Activated CD4-positive, alpha-beta T cell treated with anti-CD3 and anti-CD28 coated beads, Interleukin-2, amount 10 ng/mL, durations not matched to agents 7 days and 5 days (primary cell): ENCODE data around the gene HOOK2. TPM values are rescaled to one million over a fixed set of nuclear protein-coding genes. Genes with fewer than 3 reads are reported as not detected.

Source experiments
- CTCF ChIA-PET: fragments of 350-600 bp; sonication (Branson Sonifier 250); formaldehyde crosslinking; loops from one replicate; lab custom pipeline; 2021; ENCODE audit warnings: antibody characterized with exemption; lab: Charles Lee
- POLR2A ChIA-PET: fragments of 350-600 bp; sonication (Branson Sonifier 250); formaldehyde crosslinking; loops from one replicate; lab custom pipeline; 2021; ENCODE audit warnings: antibody characterized with exemption; lab: Charles Lee
- DNase-seq: peaks from one replicate; pipeline ENCODE4 v3.0.0-alpha.2; 2020
- H3K27ac Mint-ChIP-seq: one replicate; pipeline ENCODE4 v1.8.0; 2021; ENCODE audit warnings: mild to moderate bottlenecking, moderate library complexity, mixed read lengths
- H3K27me3 Mint-ChIP-seq: one replicate; pipeline ENCODE4 v1.8.0; 2021; ENCODE audit warnings: mixed read lengths
- H3K36me3 Mint-ChIP-seq: one replicate; pipeline ENCODE4 v1.8.0; 2021; ENCODE audit warnings: low read depth, mixed read lengths
- H3K4me1 Mint-ChIP-seq: one replicate; pipeline ENCODE4 v1.8.0; 2021; ENCODE audit warnings: mixed read lengths
- H3K4me3 Mint-ChIP-seq: one replicate; pipeline ENCODE4 v1.8.0; 2021; ENCODE audit warnings: mild to moderate bottlenecking, moderate library complexity, mixed read lengths
- H3K9me3 Mint-ChIP-seq: one replicate; pipeline ENCODE4 v1.8.0; 2021; ENCODE audit warnings: mixed read lengths
- total RNA-seq, 2 experiments: library from RNA; stranded (reverse); gene quantifications; one replicate each; pipeline ENCODE4 v1.2.3, GENCODE V29; 2021

Gene HOOK2
- total RNA-seq, 2 experiments from 2014 or later = 13.9 to 14.0 TPM

DNA sequence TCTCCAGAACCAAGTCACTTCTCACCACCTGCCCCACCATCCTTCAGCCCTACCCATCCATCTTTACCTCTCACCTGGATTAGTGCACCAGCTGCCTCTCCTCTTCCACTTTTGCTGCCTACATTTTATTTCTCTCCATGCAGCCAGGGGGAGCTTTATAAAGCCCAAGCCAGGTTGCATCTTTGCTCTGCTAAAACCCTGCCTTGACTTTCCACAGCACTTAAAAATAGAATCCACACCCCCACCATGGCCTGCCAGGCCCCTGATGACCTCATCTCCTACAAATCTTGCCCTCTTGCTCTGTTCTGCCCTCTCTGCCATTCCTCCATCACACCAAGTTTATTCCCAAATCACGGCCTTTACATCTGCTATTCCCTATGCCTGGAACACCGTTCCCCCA is 1.8 kb downstream of the HOOK2 start:
- no peaks in the 10 kb centered on the region for H3K36me3 Mint-ChIP-seq
- DNase-seq = no peak
- H3K9me3 Mint-ChIP-seq = no peaks in the 10 kb centered on the region
- POLR2A ChIA-PET = interaction anchor here (1.0 kb wide), 1 partner anchor 18 kb away, joined by 3 read pairs; no protein-coding TSS in a partner anchor
- H3K27ac Mint-ChIP-seq = no peak overlapping the region
- CTCF ChIA-PET = interaction anchor here (1.2 to 3.4 kb wide), 5 partner anchors 13 to 29 kb away, joined by 4 to 20 read pairs (median 6); partner anchors contain the start of genes JUNB and THSD8
- H3K4me1 Mint-ChIP-seq = peaks cover 36% of the 10 kb centered on the region
- H3K4me3 Mint-ChIP-seq = no peak overlapping the region
- no peaks in the 10 kb centered on the region for H3K27me3 Mint-ChIP-seq

DNA sequence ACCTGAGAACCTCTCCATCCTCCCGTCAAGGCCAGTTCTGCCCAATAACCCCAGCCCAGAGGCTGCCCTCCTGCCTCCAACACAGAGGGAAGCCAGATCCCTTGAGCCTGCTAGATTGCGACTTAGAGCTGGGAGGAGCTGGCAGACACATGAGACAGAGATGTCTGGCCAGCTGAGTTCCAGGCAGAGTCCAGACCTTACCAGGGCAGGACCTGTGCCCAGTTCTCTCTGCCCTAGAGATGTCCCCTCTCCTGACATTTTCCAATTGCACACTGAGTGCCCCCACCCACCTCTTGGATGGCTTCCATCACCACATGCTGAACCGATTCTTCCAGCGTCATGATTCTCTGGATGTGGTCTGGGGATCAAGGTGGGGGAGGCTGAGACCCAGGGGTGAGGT is 3.0 kb downstream of the HOOK2 start:
- Mint-ChIP-seq H3K9me3 (no peaks in the 10 kb centered on the region), H3K36me3 (no peaks in the 10 kb centered on the region), H3K4me3 (no peak overlapping the region), H3K27ac (no peak overlapping the region), H3K4me1 (peaks cover 25% of the 10 kb centered on the region), H3K27me3 (no peaks in the 10 kb centered on the region)
- POLR2A ChIA-PET = no interaction called here
- no peak for DNase-seq
- CTCF ChIA-PET = interaction anchor here (1.2 to 3.4 kb wide), 2 partner anchors 12 to 17 kb away, joined by 3 to 20 read pairs; no protein-coding TSS in a partner anchor

DNA sequence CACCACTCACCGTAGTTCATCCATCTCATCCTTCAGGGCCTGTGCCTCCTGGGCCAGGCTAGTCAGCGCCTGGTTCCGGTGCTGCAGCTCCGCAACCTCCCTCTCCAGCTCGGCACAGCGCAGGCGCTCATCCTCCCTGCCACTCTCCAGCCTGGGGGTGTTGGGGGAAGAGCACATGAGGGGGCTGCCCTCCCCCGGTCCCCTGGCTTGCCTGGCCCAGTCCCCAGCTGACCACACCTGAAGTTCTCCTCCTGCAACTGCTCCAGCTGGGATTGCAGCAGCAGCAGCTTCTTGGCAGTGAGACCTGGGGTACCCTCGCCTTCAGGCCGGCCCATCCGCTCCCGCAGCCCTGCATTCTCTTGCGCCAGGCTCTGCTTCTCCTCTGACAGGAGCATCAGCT is 4.4 kb downstream of the HOOK2 start:
- no peaks in the 10 kb centered on the region for H3K36me3 Mint-ChIP-seq
- DNase-seq = no peak
- peaks cover 25% of the 10 kb centered on the region for H3K4me1 Mint-ChIP-seq
- H3K4me3 Mint-ChIP-seq = no peak overlapping the region
- ChIA-PET CTCF (interaction anchor here (2.1 to 3.4 kb wide), 2 partner anchors 10 to 76 kb away, joined by 9 to 20 read pairs; no protein-coding TSS in a partner anchor), POLR2A (no interaction called here)
- no peaks in the 10 kb centered on the region for H3K9me3 Mint-ChIP-seq
- no peak overlapping the region for H3K27ac Mint-ChIP-seq
- H3K27me3 Mint-ChIP-seq = no peaks in the 10 kb centered on the region

DNA sequence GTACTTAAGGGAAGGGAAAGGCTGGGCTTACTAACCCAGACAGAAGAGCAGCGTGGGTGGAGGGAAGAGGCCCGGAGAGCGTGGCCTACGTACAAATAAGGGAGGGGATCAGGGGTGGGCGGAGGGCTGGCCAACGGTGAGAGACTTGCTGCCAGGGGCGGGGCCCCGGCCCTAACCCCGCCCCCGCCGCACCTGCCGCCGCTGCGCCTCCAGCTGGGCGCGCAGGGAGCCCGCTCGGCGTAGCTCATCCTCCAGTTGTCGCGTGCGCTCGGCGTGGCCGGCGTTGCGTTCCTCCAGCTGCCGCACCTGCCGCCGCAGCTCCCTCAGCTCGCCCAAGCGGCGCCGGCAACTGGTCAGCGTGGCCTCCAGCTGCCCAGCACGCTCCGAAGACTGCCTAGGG is 5.7 kb downstream of the HOOK2 start:
- no peaks in the 10 kb centered on the region for H3K36me3 Mint-ChIP-seq
- ChIA-PET POLR2A (no interaction called here), CTCF (interaction anchor here (1.7 to 15.9 kb wide), 3 partner anchors 9 to 78 kb away, joined by 6 to 211 read pairs (median 9); partner anchors contain the start of gene JUNB)
- H3K27ac Mint-ChIP-seq = no peak overlapping the region
- H3K4me3 Mint-ChIP-seq = no peak overlapping the region
- H3K9me3 Mint-ChIP-seq = no peaks in the 10 kb centered on the region
- H3K27me3 Mint-ChIP-seq = no peaks in the 10 kb centered on the region
- H3K4me1 Mint-ChIP-seq = peaks cover 24% of the 10 kb centered on the region
- peak; percentile 67 for DNase-seq

DNA sequence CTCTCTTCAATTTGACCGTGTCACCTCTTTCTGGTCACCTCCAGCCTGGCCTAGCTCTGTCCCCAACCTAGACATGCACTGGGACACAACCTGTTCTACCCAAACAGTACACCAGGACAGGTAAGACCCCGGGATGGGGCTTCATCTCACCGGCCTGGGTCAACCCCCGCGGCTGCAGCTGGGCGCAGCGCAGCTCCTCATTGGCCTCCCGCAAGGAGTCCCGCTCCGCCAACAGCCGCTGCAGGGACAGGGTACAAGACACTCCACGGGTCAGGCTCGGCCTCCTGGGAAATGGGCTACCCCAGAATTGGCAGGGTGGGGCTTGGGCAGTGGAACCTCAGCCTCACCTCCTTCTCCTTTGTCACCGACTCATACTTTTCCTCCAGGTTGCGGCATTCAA is 7.7 kb downstream of the HOOK2 start:
- no peaks in the 10 kb centered on the region for H3K27me3 Mint-ChIP-seq
- peaks cover 15% of the 10 kb centered on the region for H3K4me1 Mint-ChIP-seq
- DNase-seq = no peak
- no peak overlapping the region for H3K4me3 Mint-ChIP-seq
- ChIA-PET CTCF (interaction anchor here (0.6 to 15.9 kb wide), 5 partner anchors 28 to 153 kb away, joined by 3 to 211 read pairs (median 6); partner anchors contain the start of genes JUNB and RNASEH2A), POLR2A (no interaction called here)
- H3K27ac Mint-ChIP-seq = no peak overlapping the region
- no peaks in the 10 kb centered on the region for H3K36me3 Mint-ChIP-seq
- no peaks in the 10 kb centered on the region for H3K9me3 Mint-ChIP-seq

DNA sequence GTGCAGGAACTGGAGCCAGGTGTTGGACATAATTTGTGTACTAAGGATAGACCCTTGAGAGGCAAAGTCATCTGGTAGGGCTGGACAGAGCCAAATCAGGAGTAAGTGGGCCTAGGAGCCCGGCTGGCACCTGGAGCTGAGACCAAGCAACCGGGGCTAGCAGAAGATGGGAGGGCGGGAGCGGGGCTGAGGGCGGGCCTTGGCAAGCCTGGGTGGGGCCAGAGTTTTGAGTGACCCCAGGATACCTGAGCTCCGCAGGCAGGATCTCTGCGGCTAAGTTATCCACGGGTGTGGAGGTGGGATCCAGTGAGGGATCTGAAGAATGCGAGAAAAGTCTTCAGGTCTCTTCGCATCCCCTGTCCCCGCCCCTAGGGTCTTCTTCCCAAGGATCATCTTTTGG is 8.2 kb downstream of the HOOK2 start:
- CTCF ChIA-PET = interaction anchor here (1.0 to 15.9 kb wide), 4 partner anchors 29 to 81 kb away, joined by 3 to 211 read pairs (median 16); partner anchors contain the start of genes JUNB and RNASEH2A
- H3K27me3 Mint-ChIP-seq = no peaks in the 10 kb centered on the region

DNA sequence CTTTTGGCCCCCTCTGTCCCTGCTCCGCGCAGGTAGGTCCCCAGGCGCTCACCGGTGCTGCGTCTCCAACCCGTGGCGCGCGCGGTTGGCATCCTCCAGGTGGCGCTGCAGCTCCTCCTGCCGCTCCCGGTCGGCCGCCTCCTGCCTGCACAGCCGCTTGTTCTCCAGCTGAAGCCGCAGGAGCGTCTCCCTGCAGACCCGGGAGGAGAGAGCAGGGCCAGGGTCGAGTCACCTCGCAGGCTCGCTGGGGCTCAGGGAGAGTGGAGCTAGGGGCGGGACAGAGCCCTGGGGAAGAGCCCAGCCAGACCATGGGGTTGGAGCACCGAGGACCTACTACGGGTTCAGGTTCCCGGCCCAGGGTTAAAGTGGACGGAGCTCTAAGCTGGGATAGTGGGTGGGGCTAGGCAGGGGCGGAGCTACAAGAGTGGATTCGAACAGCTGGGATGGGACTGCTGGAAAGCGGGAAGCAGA is 9.3 kb downstream of the HOOK2 start:
- CTCF ChIA-PET = interaction anchor here (0.6 to 15.9 kb wide), 19 partner anchors 10 to 603 kb away, joined by 3 to 211 read pairs (median 4); partner anchors contain the start of genes GET3, HOOK2, JUNB and RNASEH2A
- Mint-ChIP-seq H3K4me3 (no peak overlapping the region), H3K27ac (no peak overlapping the region), H3K27me3 (no peaks in the 10 kb centered on the region), H3K9me3 (no peaks in the 10 kb centered on the region), H3K4me1 (peaks cover 13% of the 10 kb centered on the region), H3K36me3 (no peaks in the 10 kb centered on the region)
- DNase-seq = peak; percentile 86
- POLR2A ChIA-PET = interaction anchor here (0.7 to 0.9 kb wide), 2 partner anchors 25 to 30 kb away, joined by 3 to 5 read pairs; partner anchors contain the start of gene JUNB

More for the DNA sequence above, 8.2 kb downstream of the HOOK2 start:
- H3K27ac Mint-ChIP-seq = no peak overlapping the region
- H3K4me3 Mint-ChIP-seq = no peak overlapping the region
- H3K36me3 Mint-ChIP-seq = no peaks in the 10 kb centered on the region
- POLR2A ChIA-PET = no interaction called here
- H3K4me1 Mint-ChIP-seq = peaks cover 15% of the 10 kb centered on the region
- DNase-seq = no peak
- no peaks in the 10 kb centered on the region for H3K9me3 Mint-ChIP-seq

DNA sequence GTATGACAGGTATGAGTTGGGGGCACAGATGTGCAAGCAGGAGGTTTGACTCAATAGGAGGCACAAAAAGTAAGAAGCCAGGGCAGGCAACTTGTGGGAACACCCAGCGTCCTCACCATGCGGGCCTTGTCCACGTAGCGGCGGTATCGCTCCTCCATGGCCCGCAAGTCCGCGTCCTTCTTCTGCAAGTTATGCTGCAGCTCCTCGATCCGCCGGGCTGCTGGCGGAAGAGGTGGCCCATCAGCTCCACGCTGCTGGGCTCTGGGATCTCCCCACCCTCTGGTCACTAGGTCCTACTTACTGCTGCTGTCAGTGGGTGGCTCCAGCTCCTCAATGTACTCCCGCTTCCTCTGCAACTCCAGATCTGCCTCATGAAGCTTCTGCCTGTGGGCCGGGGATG is 10.7 kb downstream of the HOOK2 start:
- no peaks in the 10 kb centered on the region for H3K36me3 Mint-ChIP-seq
- ChIA-PET POLR2A (no interaction called here), CTCF (interaction anchor here (0.5 to 15.9 kb wide), 8 partner anchors 9 to 1918 kb away, joined by 4 to 211 read pairs (median 18); partner anchors contain the start of genes GET3, HOOK2, JUNB and TNPO2)
- H3K9me3 Mint-ChIP-seq = no peaks in the 10 kb centered on the region
- no peak overlapping the region for H3K27ac Mint-ChIP-seq
- no peak for DNase-seq
- H3K4me3 Mint-ChIP-seq = no peak overlapping the region
- H3K27me3 Mint-ChIP-seq = no peaks in the 10 kb centered on the region
- H3K4me1 Mint-ChIP-seq = peaks cover 10% of the 10 kb centered on the region

DNA sequence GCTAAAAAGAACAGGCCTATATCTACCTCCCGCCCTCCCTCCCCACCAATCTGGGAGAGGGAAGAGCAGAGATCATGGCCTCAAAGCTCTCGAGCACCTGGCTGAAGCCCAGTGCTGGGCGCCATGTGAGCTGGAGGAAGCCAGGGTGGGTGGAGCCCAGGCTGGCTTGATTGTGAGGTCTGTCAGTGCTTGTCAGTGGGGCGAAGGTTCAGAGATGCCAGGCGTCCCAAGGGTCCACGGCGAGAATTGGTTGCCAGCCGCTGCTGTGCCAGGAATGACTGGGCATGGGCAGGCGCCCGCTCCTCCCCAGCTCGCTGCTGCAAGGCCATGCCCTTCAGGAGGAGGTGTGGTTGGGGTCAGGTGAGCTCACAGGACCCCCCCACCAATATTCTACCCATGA is 12.3 kb downstream of the HOOK2 start:
- Mint-ChIP-seq H3K36me3 (no peaks in the 10 kb centered on the region), H3K4me1 (peaks cover 11% of the 10 kb centered on the region), H3K4me3 (no peak overlapping the region), H3K27ac (no peak overlapping the region), H3K27me3 (peaks cover 2% of the 10 kb centered on the region), H3K9me3 (no peaks in the 10 kb centered on the region)
- no peak for DNase-seq
- ChIA-PET CTCF (interaction anchor here (1.2 to 15.9 kb wide), 5 partner anchors 10 to 84 kb away, joined by 3 to 211 read pairs (median 6); partner anchors contain the start of gene JUNB), POLR2A (interaction anchor here (0.6 kb wide), 1 partner anchor 65 kb away, joined by 6 read pairs; no protein-coding TSS in a partner anchor)

DNA sequence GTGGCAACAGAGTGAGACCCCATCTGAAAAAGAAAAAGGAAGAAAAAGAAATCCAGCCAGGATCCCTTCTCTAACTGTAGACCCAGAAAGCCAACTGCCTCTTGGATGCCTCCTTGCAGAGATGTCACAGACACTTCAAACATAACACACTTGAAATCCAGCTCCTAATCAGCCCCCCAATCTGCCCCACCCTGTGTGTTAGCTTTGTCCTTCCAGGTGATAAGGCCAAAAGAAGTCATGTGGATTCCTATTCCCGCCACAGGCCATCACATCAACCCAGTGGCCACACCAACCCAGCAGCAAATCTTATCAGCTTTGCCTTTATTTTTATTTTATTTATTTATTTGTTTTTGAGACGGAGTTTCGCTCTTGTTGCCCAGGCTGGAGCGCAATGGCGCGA is 15.7 kb downstream of the HOOK2 start:
- CTCF ChIA-PET = interaction anchor here (0.7 to 15.9 kb wide), 12 partner anchors 9 to 88 kb away, joined by 3 to 211 read pairs (median 5); partner anchors contain the start of genes BEST2, FBXW9, GET3 and JUNB
- Mint-ChIP-seq H3K27ac (no peak overlapping the region), H3K4me1 (peaks cover 13% of the 10 kb centered on the region), H3K36me3 (no peaks in the 10 kb centered on the region), H3K9me3 (no peaks in the 10 kb centered on the region), H3K4me3 (no peak overlapping the region), H3K27me3 (peaks cover 4% of the 10 kb centered on the region)
- no peak for DNase-seq
- POLR2A ChIA-PET = no interaction called here

DNA sequence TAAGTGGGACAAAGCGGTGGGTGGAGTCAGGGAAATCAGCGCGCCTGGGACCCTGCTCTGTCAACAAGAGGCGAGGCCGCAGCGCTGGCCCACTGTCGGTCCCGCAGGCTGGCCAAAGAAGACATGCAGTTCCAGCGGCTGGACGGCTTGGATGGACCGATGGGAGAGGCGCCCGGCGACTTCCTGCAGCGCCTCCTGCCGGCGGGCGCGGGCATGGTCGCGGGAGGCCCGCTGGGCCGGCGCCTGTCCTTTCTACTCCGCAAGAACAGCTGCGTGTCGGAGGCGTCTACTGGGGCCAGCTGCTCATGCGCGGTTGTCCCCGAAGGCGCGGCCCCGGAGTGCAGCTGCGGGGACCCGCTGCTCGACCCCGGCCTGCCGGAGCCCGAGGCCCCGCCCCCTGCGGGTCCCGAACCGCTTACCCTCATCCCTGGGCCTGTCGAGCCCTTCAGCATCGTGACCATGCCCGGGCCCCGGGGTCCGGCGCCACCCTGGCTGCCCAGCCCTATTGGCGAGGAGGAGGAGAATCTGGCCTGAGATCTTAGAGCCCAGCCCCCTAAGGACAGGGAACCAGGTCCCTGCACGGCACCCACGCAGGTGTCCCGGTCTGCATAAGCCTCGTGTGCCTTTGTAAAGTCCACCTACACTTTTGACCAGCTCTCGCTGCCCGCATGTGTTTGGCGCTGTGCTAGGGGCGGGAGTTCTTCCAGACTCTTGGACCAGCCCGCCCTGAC is 17.6 kb downstream of the HOOK2 start:
- Mint-ChIP-seq H3K36me3 (no peaks in the 10 kb centered on the region), H3K4me3 (peak overlapping the region; percentile 27), H3K9me3 (no peaks in the 10 kb centered on the region), H3K4me1 (peaks cover 13% of the 10 kb centered on the region), H3K27me3 (peaks cover 4% of the 10 kb centered on the region), H3K27ac (no peak overlapping the region)
- DNase-seq = peak; percentile 64
- ChIA-PET POLR2A (no interaction called here), CTCF (interaction anchor here (0.5 to 15.9 kb wide), 27 partner anchors 8 to 1376 kb away, joined by 3 to 211 read pairs (median 3); partner anchors contain the start of genes GET3, JUNB, TNPO2 and TRIR)

DNA sequence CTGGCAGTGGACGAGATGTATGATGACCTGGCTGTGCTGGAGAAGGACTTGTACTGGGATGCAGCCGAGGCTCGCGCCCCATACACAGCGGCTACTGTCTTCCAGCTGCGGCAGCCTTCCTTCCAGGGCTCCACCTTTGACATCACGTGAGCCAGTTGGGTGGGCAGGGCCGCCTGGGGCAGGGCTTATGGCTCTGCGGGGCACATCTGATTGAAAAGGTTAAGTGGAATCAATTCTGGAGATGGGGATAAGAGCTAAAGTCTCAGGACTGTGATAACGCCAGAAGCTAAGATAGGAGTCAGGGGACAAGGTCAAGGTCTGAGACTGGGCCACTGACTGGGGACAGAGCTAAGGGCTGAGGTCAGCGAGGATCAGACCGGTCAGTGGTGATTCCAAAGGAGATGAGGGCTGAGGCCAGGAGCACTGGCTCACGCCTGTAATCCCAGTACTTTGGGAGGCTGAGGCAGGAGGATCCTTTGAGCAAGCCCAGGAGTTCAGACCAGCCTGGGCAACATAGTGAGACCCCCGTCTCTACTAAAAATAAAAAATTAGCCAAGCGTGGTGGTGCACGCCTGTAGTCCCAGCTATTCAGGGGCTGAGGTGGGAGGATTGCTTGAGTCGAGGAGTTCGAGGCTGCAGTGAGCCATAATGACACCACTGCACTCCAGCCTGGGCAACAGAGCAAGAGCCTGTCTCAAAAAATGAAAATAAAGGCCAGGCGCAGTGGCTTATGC is 19.0 kb downstream of the HOOK2 start:
- POLR2A ChIA-PET = no interaction called here

More for the DNA sequence above, 19.0 kb downstream of the HOOK2 start:
- CTCF ChIA-PET = interaction anchor here (0.5 to 15.9 kb wide), 12 partner anchors 9 to 312 kb away, joined by 3 to 211 read pairs (median 4); partner anchors contain the start of genes JUNB and TNPO2
- H3K27ac Mint-ChIP-seq = no peak overlapping the region
- DNase-seq = no peak
- no peak overlapping the region for H3K4me3 Mint-ChIP-seq
- peaks cover 4% of the 10 kb centered on the region for H3K27me3 Mint-ChIP-seq
- H3K9me3 Mint-ChIP-seq = no peaks in the 10 kb centered on the region
- peaks cover 12% of the 10 kb centered on the region for H3K4me1 Mint-ChIP-seq
- no peaks in the 10 kb centered on the region for H3K36me3 Mint-ChIP-seq
